Measurements from ENCODE around the gene SHMT2.

SHMT2 gene

GRCh38 chr12:57198329-57198728, 31.2 kb upstream of the SHMT2 start:
- Histone ChIP-seq H3K4ac (ENCODE audit: low read depth in 1 of 2, low read length in 2 of 2) (no peak overlapping the region), H2BK5ac (ENCODE audit: low read depth, low read length, poor library complexity, severe bottlenecking) (no peak overlapping the region), H3K14ac (ENCODE audit: low read length in 2 of 2) (no peak overlapping the region), H4K8ac (ENCODE audit: low read length) (no peak overlapping the region), H3K79me1 (replicated peaks; ENCODE audit: low read length, poor library complexity, severe bottlenecking) (peaks cover 11% of the 10 kb centered on the region), H3K4me1 (ENCODE audit: control insufficient read depth, insufficient read depth, low read depth, low read length) (no peaks in the 10 kb centered on the region), H3K36me3 (ENCODE audit: control insufficient read depth in 1 of 2, insufficient read depth in 2 of 2, low read depth in 1 of 2, low read length in 2 of 2) (peaks cover 99 to 100% of the 10 kb centered on the region in 2 experiments), H3K9ac (ENCODE audit: low read length) (no peak overlapping the region), H3K27me3 (ENCODE audit: control insufficient read depth in 1 of 2, insufficient read depth in 1 of 2, low read length in 2 of 2) (no peaks in the 10 kb centered on the region), H2AFZ (ENCODE audit: low read depth, low read length) (no peak overlapping the region), H3K4me2 (ENCODE audit: low read length, poor library complexity, severe bottlenecking) (no peak overlapping the region), H3K27ac (ENCODE audit: low read length, poor library complexity, severe bottlenecking) (no peak overlapping the region), H3K9me3 (ENCODE audit: control insufficient read depth, low read length) (no peaks in the 10 kb centered on the region), H2AK5ac (ENCODE audit: low read length, severe bottlenecking) (no peak overlapping the region), H4K91ac (ENCODE audit: low read length) (no peak overlapping the region), H2BK15ac (ENCODE audit: low read depth, poor library complexity, severe bottlenecking) (no peak overlapping the region), H3K4me3 (ENCODE audit: insufficient read depth in 1 of 2, low read depth in 1 of 2, low read length in 2 of 2) (no peak overlapping the region), H3K18ac (ENCODE audit: low read depth in 1 of 2, low read length in 2 of 2) (no peak overlapping the region), H2BK12ac (ENCODE audit: low read length in 2 of 2) (no peak overlapping the region), H2BK120ac (ENCODE audit: low read depth, low read length) (no peak overlapping the region), H3K23ac (ENCODE audit: low read length in 2 of 2) (no peak overlapping the region)
- no peak for DNase-seq
- WGBS = 98% methylated on average over 17 of the region's 17 CpGs

- WGBS = 95% methylated on average over 15 of the region's 15 CpGs
- Histone ChIP-seq H3K36me3 (ENCODE audit: control insufficient read depth in 1 of 2, insufficient read depth in 2 of 2, low read depth in 1 of 2, low read length in 2 of 2) (peaks cover 99 to 100% of the 10 kb centered on the region in 2 experiments), H2BK15ac (ENCODE audit: low read depth, poor library complexity, severe bottlenecking) (no peak overlapping the region), H3K9ac (ENCODE audit: low read length) (no peak overlapping the region), H2AK5ac (ENCODE audit: low read length, severe bottlenecking) (no peak overlapping the region), H4K8ac (ENCODE audit: low read length) (no peak overlapping the region), H3K4me2 (ENCODE audit: low read length, poor library complexity, severe bottlenecking) (no peak overlapping the region), H4K91ac (ENCODE audit: low read length) (no peak overlapping the region), H3K9me3 (ENCODE audit: control insufficient read depth, low read length) (no peaks in the 10 kb centered on the region), H3K4ac (ENCODE audit: low read depth in 1 of 2, low read length in 2 of 2) (no peak overlapping the region), H3K14ac (ENCODE audit: low read length in 2 of 2) (no peak overlapping the region), H3K23ac (ENCODE audit: low read length in 2 of 2) (no peak overlapping the region), H2BK12ac (ENCODE audit: low read length in 2 of 2) (no peak overlapping the region), H3K18ac (ENCODE audit: low read depth in 1 of 2, low read length in 2 of 2) (no peak overlapping the region), H2BK5ac (ENCODE audit: low read depth, low read length, poor library complexity, severe bottlenecking) (no peak overlapping the region), H3K79me1 (replicated peaks; ENCODE audit: low read length, poor library complexity, severe bottlenecking) (peaks cover 9% of the 10 kb centered on the region), H3K27me3 (ENCODE audit: control insufficient read depth in 1 of 2, insufficient read depth in 1 of 2, low read length in 2 of 2) (no peaks in the 10 kb centered on the region), H3K4me1 (ENCODE audit: control insufficient read depth, insufficient read depth, low read depth, low read length) (no peaks in the 10 kb centered on the region), H2BK120ac (ENCODE audit: low read depth, low read length) (no peak overlapping the region), H3K4me3 (ENCODE audit: insufficient read depth in 1 of 2, low read depth in 1 of 2, low read length in 2 of 2) (no peak overlapping the region), H3K27ac (ENCODE audit: low read length, poor library complexity, severe bottlenecking) (no peak overlapping the region), H2AFZ (ENCODE audit: low read depth, low read length) (no peak overlapping the region)
- DNase-seq = no peak
Observed at GRCh38 chr12:57199191-57199590, 30.3 kb upstream of the SHMT2 start.

GRCh38 chr12:57200497-57200896, 29.0 kb upstream of the SHMT2 start:
- Histone ChIP-seq H3K27ac (ENCODE audit: low read length, poor library complexity, severe bottlenecking) (no peak overlapping the region), H4K8ac (ENCODE audit: low read length) (no peak overlapping the region), H2BK5ac (ENCODE audit: low read depth, low read length, poor library complexity, severe bottlenecking) (no peak overlapping the region), H3K4ac (ENCODE audit: low read depth in 1 of 2, low read length in 2 of 2) (no peak overlapping the region), H3K9me3 (ENCODE audit: control insufficient read depth, low read length) (no peaks in the 10 kb centered on the region), H3K79me1 (replicated peaks; ENCODE audit: low read length, poor library complexity, severe bottlenecking) (peaks cover 9% of the 10 kb centered on the region), H3K14ac (ENCODE audit: low read length in 2 of 2) (no peak overlapping the region), H3K18ac (ENCODE audit: low read depth in 1 of 2, low read length in 2 of 2) (no peak overlapping the region), H4K91ac (ENCODE audit: low read length) (no peak overlapping the region), H3K4me1 (ENCODE audit: control insufficient read depth, insufficient read depth, low read depth, low read length) (no peaks in the 10 kb centered on the region), H2BK12ac (ENCODE audit: low read length in 2 of 2) (no peak overlapping the region), H2BK15ac (ENCODE audit: low read depth, poor library complexity, severe bottlenecking) (no peak overlapping the region), H3K27me3 (ENCODE audit: control insufficient read depth in 1 of 2, insufficient read depth in 1 of 2, low read length in 2 of 2) (no peaks in the 10 kb centered on the region), H2AK5ac (ENCODE audit: low read length, severe bottlenecking) (no peak overlapping the region), H3K4me3 (ENCODE audit: insufficient read depth in 1 of 2, low read depth in 1 of 2, low read length in 2 of 2) (no peak overlapping the region), H3K23ac (ENCODE audit: low read length in 2 of 2) (no peak overlapping the region), H2AFZ (ENCODE audit: low read depth, low read length) (no peak overlapping the region), H3K4me2 (ENCODE audit: low read length, poor library complexity, severe bottlenecking) (no peak overlapping the region), H3K9ac (ENCODE audit: low read length) (no peak overlapping the region), H3K36me3 (ENCODE audit: control insufficient read depth in 1 of 2, insufficient read depth in 2 of 2, low read depth in 1 of 2, low read length in 2 of 2) (peaks cover 99 to 100% of the 10 kb centered on the region in 2 experiments), H2BK120ac (ENCODE audit: low read depth, low read length) (no peak overlapping the region)
- 97% methylated on average over 15 of the region's 15 CpGs for WGBS
- no peak for DNase-seq

- Histone ChIP-seq H3K27me3 (ENCODE audit: control insufficient read depth in 1 of 2, insufficient read depth in 1 of 2, low read length in 2 of 2) (no peaks in the 10 kb centered on the region), H3K4ac (ENCODE audit: low read depth in 1 of 2, low read length in 2 of 2) (no peak overlapping the region), H2AK5ac (ENCODE audit: low read length, severe bottlenecking) (no peak overlapping the region), H2AFZ (ENCODE audit: low read depth, low read length) (no peak overlapping the region), H3K27ac (ENCODE audit: low read length, poor library complexity, severe bottlenecking) (no peak overlapping the region), H2BK120ac (ENCODE audit: low read depth, low read length) (no peak overlapping the region), H3K4me2 (ENCODE audit: low read length, poor library complexity, severe bottlenecking) (no peak overlapping the region), H3K4me1 (ENCODE audit: control insufficient read depth, insufficient read depth, low read depth, low read length) (no peaks in the 10 kb centered on the region), H3K4me3 (ENCODE audit: insufficient read depth in 1 of 2, low read depth in 1 of 2, low read length in 2 of 2) (no peak overlapping the region), H3K14ac (ENCODE audit: low read length in 2 of 2) (no peak overlapping the region), H2BK15ac (ENCODE audit: low read depth, poor library complexity, severe bottlenecking) (no peak overlapping the region), H3K18ac (ENCODE audit: low read depth in 1 of 2, low read length in 2 of 2) (no peak overlapping the region), H3K9me3 (ENCODE audit: control insufficient read depth, low read length) (no peaks in the 10 kb centered on the region), H3K23ac (ENCODE audit: low read length in 2 of 2) (no peak overlapping the region), H4K91ac (ENCODE audit: low read length) (no peak overlapping the region), H3K9ac (ENCODE audit: low read length) (no peak overlapping the region), H2BK5ac (ENCODE audit: low read depth, low read length, poor library complexity, severe bottlenecking) (no peak overlapping the region), H3K79me1 (replicated peaks; ENCODE audit: low read length, poor library complexity, severe bottlenecking) (peaks cover 9% of the 10 kb centered on the region), H3K36me3 (ENCODE audit: control insufficient read depth in 1 of 2, insufficient read depth in 2 of 2, low read depth in 1 of 2, low read length in 2 of 2) (peaks cover 99 to 100% of the 10 kb centered on the region in 2 experiments), H2BK12ac (ENCODE audit: low read length in 2 of 2) (no peak overlapping the region), H4K8ac (ENCODE audit: low read length) (no peak overlapping the region)
- WGBS = 97% methylated on average over 8 of the region's 8 CpGs
- DNase-seq = no peak
Observed at GRCh38 chr12:57201219-57201618, 28.3 kb upstream of the SHMT2 start.

All from mesenchymal stem cell (in vitro differentiated cells and primary cell).